ENCODE results near the gene SH2B3. TPM values are rescaled to one million over a fixed set of nuclear protein-coding genes. Genes with fewer than 3 reads are reported as not detected.

SH2B3 gene
- total RNA-seq, 4 donors from 2014 or later: 3.3 to 16.2 (median 5.6) TPM

GRCh38 chr12:111424793-111425251 lies 19.1 kb downstream of the SH2B3 start:
- intact Hi-C loops (cut with DNase I): no loop called here
- Histone ChIP-seq H3K4me1 (peaks cover 7 to 59% (median 28%) of the 10 kb centered on the region in 3 donors), H3K27ac (no peak overlapping the region), H3K9me3 (no peaks in the 10 kb centered on the region), H3K4me3 (no peak overlapping the region), H3K36me3 (peaks cover 0 to 11% (median 0%) of the 10 kb centered on the region in 3 donors), H3K27me3 (peaks cover 0 to 3% (median 0%) of the 10 kb centered on the region in 4 donors)
- no peak for TF ChIP-seq POLR2A (IDR thresholded peaks at IDR 0.05)
- TF ChIP-seq, protein P1, sequence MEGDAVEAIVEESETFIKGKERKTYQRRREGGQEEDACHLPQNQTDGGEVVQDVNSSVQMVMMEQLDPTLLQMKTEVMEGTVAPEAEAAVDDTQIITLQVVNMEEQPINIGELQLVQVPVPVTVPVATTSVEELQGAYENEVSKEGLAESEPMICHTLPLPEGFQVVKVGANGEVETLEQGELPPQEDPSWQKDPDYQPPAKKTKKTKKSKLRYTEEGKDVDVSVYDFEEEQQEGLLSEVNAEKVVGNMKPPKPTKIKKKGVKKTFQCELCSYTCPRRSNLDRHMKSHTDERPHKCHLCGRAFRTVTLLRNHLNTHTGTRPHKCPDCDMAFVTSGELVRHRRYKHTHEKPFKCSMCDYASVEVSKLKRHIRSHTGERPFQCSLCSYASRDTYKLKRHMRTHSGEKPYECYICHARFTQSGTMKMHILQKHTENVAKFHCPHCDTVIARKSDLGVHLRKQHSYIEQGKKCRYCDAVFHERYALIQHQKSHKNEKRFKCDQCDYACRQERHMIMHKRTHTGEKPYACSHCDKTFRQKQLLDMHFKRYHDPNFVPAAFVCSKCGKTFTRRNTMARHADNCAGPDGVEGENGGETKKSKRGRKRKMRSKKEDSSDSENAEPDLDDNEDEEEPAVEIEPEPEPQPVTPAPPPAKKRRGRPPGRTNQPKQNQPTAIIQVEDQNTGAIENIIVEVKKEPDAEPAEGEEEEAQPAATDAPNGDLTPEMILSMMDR (IDR thresholded peaks at IDR 0.05): no peak
- 77 to 94% methylated on average over 3 to 4 of the region's 6 CpGs for WGBS, 2 donors
- no peak for DNase-seq

DNA sequence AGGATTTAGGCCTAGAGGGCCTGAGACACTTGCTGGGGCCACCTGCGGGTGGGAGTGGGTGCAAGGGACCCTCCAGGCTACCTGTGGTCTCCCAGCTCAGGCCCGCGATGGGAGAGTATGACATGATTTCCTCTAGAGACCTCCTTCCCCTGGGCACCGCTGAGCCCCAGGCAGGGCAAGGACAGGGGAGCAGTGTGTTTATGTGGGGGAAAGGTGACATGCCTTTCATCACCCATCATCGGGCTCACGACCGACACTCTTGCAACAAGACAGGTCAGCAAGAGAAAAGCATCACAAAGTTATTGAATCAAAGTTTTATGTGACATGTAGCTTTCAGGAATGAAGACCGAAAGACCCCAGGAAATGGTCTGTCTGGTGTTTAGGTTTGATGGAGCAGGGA lies 19.9 kb downstream of the SH2B3 start:
- H3K4me1 ChIP-seq: peaks cover 12 to 67% (median 36%) of the 10 kb centered on the region in 3 donors
- peaks cover 0 to 12% (median 0%) of the 10 kb centered on the region in 4 donors for H3K27me3 ChIP-seq
- no peaks in the 10 kb centered on the region for H3K9me3 ChIP-seq
- intact Hi-C loops (cut with DNase I): no loop called here
- no peak for DNase-seq
- H3K4me3 ChIP-seq: no peak overlapping the region
- 51 to 83% methylated on average over 5 to 8 of the region's 8 CpGs for WGBS, 2 donors
- peak overlapping the region in 1 of 4 donors; percentile 51 for H3K27ac ChIP-seq
- H3K36me3 ChIP-seq: peaks cover 0 to 4% (median 0%) of the 10 kb centered on the region in 3 donors
- TF ChIP-seq, protein P1 (IDR thresholded peaks at IDR 0.05): no peak
- no peak for TF ChIP-seq POLR2A (IDR thresholded peaks at IDR 0.05)

- WGBS, 2 donors: 59 to 74% methylated on average over 3 to 10 of the region's 11 CpGs
- Histone ChIP-seq H3K4me1 (peaks cover 17 to 76% (median 45%) of the 10 kb centered on the region in 3 donors), H3K27ac (peak overlapping the region in 1 of 4 donors; percentile 42)
Measured at GRCh38 chr12:111426344-111427185, 20.8 kb downstream of the SH2B3 start.

GRCh38 chr12:111427417-111428074 lies 21.8 kb downstream of the SH2B3 start:
- TF ChIP-seq, protein P1 (IDR thresholded peaks at IDR 0.05): no peak
- no peak for TF ChIP-seq POLR2A (IDR thresholded peaks at IDR 0.05)
- DNase-seq: no peak
- peak overlapping the region in 3 of 4 donors; percentile 28 to 83 (median 71) for H3K27ac ChIP-seq
- peaks cover 0 to 17% (median 0%) of the 10 kb centered on the region in 4 donors for H3K27me3 ChIP-seq
- no peaks in the 10 kb centered on the region for H3K9me3 ChIP-seq
- H3K4me1 ChIP-seq: peaks cover 17 to 86% (median 49%) of the 10 kb centered on the region in 3 donors
- intact Hi-C loops (cut with DNase I): no loop called here
- 89% methylated on average over 7 of the region's 7 CpGs; no CpG with 5 or more reads in 1 of the 2 donors for WGBS, 2 donors
- H3K4me3 ChIP-seq: no peak overlapping the region
- H3K36me3 ChIP-seq: no peaks in the 10 kb centered on the region

More at GRCh38 chr12:111426344-111427185, 20.8 kb downstream of the SH2B3 start:
- no peak for DNase-seq
- no peaks in the 10 kb centered on the region for H3K36me3 ChIP-seq
- H3K4me3 ChIP-seq: no peak overlapping the region
- no peaks in the 10 kb centered on the region for H3K9me3 ChIP-seq
- TF ChIP-seq, protein P1 (IDR thresholded peaks at IDR 0.05): no peak
- no peak for TF ChIP-seq POLR2A (IDR thresholded peaks at IDR 0.05)
- H3K27me3 ChIP-seq: peaks cover 0 to 17% (median 0%) of the 10 kb centered on the region in 4 donors
- intact Hi-C loops (cut with DNase I): no loop called here

Data from esophagus squamous epithelium (tissue), 5 donors.